GM21381 (cell line): Measurements from ENCODE around the gene APBA2.

ENCODE experiments used
- ATAC-seq: cut with Tn5 transposase; IDR thresholded peaks from one replicate; pipeline ENCODE4 v1.9.1; 2021; ENCODE audit warnings: mild to moderate bottlenecking, moderate library complexity; ENCODE audit not compliant: unreplicated experiment

Gene APBA2

DNA sequence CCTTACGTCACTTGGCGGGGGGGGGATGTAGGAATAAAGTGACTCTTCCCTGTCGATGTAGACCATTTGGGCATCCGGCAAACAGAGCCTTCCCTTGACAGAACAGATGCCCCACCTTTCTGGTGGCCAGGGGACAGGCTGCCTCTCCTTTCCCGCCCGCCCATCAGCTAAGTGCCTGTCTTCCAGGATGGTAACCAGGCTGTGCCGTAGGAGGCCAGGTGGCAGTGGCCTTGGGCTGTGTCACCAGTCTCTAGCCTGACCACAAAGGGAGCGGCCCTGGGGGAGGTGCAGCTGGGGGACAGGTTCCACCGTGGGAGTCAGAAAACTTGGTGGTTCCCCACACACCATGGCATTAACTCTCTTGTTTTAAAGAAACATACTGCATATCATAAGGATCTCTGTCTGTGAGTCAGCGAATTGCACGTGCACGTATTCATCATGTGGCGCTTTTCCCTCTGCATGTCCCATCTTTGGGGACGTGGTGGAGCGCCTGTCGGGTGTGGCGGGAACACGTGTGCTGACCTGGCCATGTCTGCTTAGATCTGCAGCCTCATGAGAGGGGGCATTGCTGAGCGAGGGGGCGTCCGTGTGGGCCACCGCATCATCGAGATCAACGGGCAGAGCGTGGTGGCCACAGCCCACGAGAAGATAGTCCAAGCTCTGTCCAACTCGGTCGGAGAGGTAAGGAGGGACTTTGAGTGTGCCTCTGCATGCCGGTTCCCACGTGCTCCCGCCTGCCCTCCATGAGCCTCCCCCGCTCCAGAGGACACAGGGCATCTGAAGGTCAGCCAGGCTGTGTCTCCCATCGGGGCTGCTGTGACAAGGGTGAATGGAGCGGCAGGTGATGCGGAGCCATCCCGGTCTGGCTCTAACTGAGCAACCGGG, 227.8 kb downstream of the APBA2 start:
- no peak for ATAC-seq

DNA sequence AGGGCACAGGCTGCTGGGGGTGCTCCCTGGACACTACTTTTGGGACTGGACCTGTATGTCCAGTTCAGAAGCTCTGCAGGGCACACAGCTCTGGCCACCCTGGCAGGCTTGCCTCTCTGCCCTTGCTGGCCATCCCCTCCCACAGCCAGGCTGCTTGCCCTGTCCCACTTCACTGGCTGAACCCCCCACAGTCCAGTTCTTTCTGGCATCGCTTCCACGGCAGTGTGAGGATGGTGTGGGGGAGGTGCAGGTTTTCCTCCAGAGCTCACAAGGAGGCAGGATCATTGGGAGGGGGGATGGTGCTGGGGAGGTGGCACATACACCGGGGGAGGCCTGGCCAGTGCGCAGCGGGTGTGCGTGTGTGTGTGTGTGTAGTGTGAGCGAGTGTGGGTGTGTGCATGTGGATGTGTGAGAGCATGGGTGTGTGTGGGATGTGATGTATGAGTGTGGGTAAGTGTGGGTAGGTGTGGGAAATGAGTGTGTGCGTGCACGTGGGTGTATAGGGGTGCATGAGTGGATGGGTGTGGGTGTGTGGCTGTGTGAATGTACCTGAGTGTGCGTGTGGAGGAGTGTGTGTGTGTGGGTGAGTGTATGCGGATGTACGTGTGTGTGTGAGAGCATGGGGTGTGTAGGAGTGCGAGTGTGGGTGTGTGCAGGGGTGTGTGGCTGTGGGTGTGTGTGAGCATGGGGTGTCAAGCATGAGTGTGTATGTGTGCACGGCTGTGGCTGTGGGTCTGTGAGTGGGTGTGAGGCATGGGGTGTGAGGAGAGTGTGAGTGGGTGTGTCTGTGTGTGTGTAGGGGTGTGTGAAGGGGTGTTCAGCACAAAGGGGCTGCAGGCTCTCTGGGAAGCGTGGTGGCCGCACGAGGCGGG, 228.7 kb downstream of the APBA2 start:
- ATAC-seq = no peak

DNA sequence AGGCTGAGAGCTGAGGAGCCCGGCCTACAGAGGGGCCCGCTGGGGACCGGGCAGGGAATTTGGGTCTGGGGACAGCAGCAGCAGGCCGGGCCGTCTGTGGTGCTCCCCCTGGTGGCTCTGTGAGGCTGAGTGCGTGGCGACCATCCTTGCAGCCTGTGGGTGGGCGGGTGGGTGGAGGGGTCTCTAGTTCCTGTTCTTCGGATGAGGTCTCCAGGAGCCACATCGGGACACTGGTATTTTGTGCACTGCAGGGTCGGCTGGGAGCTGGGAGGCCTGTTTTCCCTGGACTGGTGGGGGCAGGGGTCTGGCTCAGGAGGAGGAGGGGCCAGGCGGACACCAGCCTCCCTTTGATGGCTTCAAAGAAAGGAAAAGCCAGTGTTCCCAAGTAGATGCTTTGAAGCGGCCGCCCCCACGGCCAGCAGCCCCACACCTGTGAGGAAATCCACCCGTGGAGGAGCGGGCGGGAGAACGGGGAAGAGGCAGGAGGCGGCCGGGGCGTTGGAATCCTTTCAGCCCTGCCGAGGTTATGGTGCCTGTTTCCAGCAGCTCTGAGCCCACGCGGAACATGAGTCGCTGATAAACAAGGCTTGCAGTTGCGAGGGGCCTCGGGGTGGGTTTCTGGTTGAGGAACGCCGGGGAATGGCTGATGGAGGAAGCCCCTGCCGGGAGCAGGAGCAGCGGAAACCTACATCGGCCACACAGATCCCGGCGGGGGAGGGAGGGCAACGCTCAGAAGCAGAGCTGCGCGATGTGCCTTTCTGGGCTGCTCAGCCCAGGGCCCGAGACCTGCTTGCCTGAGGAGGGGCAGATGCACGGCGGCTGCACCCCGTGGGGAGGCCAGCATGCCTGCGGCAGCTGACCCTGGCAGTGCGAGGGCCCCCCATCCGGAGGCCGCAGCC, 229.6 kb downstream of the APBA2 start:
- no peak for ATAC-seq

DNA sequence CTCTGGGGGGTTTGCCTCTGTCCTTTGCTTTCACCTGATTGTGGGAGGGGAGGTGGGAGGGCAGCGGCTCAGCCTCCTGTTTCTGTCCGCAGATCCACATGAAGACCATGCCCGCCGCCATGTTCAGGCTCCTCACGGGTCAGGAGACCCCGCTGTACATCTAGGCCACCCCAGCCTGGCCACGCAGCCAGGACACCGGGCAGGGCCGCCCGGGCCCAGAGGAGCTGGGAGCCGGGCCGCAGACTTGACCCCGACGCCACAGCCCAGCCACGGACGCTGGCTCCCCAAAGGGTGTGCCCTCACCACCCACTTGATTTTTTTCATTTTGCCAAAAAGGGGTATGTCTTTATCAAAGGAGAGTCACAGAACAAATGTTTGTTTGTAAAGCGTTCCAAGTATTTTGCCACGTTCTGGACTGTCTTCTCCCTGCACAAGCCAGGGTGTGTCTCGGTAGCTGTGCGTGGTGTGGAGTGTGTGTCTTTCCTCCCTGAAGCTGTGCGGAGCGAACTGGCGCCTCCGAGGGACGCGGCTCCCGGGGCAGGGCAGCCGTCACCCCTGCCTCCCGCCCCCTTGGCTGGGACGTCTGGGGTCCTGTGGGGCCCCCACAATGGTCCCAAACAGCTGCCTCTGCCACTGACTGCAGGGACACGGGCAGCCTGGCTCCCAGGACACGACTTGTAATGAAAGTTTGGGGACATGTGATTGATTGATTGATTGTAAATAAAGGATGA, 231.4 kb downstream of the APBA2 start:
- ATAC-seq = no peak

DNA sequence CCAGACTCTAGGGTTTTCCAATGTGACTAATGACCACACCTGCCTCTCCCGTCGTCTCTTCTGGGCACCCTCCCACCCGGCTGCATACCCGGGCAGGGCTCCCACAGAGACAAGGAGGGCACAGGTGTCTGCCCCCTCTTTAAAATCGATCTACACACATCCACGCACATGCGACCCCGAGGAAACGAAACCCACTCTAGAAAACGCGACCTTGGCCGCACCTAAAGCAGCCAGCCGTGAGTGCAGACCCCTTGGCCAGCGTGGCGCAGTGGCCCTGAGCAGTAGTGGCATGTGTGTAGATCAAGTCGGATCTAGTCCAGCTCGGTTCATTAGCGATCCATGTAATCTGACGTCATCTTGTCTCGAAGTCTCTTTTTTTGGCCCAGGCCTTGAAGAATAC, 232.0 kb downstream of the APBA2 start:
- no peak for ATAC-seq

DNA sequence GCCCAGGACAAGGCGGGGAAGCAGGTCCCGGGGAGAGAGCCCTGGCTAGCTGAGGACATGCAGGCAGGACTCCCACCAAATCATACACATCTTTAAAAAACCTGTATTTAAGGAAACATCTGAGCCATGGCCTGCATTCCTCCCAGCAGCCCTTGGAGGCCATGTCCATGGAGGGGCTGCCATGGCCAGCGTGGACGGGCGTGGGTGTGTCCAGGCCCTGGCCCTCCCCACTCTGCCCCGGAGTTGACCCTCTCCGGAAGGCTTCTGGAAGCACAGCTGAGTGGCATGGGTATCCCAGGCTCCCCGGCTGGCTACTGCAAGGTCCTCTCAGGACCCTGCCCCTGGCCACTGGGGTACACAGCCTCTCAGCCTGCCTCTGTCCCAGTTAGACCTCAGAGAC, 234.1 kb downstream of the APBA2 start:
- ATAC-seq = no peak

DNA sequence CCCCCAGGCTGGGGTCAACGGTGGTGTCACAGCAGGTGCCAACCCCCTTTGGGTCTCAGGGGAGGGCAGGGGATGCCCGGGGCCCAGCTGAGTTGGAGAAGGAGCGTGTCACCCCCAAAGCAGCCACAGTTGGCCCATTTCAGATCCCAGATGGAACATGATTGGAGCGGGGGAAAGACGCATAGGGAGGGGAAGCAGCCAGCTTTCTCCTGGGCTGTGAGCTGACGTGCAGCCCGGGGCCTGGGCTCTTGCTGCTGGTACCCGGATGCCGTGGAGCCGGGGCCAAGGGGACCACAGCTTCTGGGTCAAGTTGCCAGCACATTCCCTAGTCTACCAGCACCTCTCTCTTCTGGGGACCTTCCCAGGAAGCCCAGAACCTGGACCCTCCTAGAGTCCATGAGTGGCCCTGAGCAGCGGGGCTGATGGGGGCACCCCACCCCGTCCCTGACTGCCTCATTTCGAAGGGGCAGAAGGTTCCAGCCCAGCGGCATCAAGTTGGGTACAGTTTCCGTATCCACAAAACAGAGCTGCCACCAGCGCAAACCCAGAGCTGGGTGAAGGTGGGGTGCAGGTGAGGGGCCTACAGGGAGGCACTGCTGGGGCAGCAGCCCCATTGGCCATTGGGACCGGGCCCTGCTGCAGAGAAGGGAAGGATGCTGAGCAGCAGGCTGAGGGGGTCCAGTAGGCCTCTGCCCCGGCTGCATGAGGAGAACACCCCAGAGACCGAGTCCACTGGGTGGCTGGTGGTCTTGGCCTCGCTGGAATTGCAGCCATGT, 235.0 kb downstream of the APBA2 start:
- ATAC-seq = no peak

DNA sequence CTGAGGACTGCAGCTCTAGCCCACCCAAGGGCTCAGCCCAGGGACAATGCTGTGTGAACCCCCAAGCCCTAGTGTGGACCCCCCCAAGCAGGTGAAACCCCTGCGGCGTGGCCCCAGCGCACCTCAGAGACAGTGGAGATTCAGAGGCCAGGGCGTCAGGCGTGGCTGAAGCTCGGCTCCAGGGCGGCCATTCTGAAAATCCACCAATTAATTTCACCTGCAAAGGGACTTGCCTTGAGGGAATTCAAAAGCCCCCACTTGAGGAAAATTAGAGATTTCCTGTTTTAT, 235.5 kb downstream of the APBA2 start:
- no peak for ATAC-seq

DNA sequence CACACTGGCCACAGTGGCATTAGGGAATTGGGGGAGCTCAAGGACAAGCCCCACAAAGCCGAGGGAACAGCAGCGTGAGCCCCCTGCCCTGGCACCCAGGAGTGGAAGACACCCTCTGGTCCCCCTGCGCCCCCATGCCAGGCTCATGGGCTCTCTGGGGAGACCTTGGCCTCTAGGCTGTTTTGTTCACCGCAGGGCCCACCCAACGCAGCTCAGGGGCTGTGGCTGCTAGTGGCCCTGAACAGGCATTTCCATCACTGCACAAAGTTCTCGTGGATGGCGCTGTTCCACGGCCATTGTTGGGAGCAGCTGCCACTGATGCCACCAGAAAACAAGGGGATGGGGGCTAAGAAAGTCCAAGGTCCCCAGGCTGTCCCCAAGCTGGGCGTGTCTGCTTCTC, 236.1 kb downstream of the APBA2 start:
- ATAC-seq = no peak

DNA sequence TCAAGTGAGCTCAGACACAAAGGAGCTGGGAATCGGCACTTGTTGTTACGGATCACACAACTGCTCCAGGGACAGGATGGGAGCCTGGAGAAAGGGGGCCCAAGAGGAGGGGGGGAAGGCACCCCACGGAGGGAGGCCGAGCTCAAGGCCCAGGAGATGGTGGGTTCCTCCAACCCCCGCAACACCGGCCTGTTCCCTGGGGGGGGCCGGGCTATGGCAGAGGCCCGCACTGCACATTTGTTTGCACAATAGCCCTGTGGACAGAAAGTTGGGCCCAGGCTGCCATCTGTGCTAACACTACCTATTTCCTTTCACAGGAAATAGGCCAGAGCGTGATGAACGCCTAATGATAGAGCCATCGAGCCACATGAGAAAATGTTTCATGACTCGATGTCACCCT, 236.7 kb downstream of the APBA2 start:
- no peak for ATAC-seq

DNA sequence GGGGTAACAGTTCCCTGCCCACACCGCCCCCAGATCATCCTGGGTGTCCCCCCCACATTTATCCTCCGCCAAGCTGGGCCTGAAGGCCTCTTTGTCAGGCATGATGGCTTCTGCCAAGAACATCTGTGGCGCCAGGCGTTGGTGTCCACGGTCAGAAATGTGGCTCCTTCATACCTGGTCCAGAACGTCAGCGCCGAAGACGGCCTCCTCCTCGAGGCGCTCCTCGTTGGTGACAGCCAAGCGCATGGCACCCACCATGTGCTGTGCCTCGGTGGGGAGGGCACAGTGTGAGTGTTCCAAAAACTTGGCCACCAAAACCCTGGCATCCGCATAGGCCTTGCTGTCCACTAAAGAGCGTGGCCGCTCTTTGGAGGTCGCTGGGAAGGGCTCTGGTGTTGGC, 237.4 kb downstream of the APBA2 start:
- no peak for ATAC-seq

DNA sequence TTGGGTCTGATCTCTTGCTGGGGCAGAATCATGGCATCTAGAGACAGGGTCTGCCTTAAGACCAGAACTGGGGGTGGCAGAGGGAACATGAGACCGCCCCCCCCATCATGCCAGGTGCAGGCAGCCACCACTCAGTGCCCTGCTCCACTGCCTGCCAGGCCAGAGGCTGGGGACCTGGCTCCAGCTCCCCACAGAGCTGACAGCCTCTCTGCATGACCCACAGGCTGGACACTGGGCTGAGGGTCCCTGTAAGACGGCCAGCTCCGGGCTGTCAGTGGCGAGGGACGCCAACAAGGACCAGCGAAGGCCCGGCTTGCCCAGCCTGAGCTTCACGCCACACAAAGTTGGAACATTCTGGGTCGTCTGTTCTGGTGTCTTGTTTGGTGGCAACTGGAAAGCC, 238.2 kb downstream of the APBA2 start:
- ATAC-seq = no peak

DNA sequence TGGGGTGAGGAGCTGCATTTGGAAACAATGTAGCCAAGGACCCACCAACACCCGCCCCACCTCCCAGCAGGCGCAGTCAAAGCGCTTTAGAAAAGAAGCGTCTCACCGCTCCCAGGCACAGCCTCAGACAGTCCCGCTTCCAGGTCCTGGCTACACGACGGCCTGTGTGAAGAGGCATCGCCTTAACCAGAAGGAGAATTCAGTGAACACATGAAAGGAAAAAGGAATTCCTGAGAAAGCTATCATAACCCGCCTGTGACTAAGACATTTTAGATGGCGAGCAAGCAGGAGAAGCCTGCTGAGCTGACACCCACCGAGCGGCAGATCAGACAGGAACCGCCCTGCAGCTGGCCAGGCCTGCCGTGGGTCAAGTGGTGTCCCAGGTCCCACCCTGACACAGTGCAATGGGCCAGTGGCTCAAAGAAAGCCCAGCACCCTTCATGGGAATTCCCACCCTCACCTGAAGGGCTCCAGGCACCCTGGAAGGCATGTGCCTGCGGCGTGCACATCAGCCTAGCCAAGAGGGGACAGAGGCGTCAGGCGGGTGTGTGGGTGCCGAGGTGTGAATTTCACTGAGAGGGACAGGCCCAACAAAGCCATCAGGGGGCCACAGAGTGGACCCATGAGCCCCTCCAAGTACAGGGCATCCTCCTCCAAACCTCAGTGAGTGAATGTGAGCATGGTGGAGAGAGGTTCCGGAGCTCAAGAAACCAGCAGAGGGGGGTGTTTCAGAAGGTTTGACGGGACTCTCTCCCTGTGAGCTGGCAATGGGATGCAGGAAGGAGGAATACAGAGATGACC, 239.0 kb downstream of the APBA2 start:
- ATAC-seq = no peak

DNA sequence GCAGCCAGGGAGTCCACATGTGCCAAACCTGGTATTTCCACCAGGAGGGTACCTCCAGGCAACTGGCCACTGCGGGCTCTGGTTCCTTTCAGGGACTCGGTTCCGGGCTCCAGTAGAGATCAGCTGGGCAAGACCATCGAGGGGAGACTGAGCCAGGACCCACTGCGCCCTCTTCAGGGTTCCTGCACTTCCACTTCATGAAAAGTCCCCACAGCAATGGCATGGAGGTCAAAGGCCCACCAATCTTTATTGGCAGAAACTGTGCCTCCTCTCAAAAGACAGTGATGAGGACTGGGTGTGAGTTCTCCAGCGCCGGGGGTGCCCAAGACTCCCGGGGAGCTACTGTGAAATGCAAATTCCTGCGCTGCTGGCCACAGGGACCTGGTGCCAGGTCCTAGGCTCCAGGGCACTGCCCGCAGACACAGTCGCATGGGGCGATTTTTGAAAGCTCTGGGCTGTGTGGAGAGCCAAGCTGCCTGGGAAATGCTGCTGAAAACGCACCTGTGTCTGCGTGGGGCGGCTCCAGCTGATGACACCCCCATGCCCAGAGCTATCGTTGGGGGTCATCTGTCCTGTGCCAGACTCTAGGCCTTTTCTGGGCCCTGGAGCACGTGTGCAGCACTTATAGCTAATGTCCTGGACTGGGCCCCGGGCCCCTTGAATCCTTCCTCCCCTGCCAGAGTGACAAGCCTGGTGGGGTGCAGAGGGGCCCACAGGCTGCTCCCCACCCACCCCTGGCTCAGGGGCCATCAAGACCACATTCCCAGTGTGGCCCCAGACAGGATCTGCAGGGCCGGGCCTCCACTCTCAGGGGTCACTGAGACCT, 239.8 kb downstream of the APBA2 start:
- no peak for ATAC-seq

DNA sequence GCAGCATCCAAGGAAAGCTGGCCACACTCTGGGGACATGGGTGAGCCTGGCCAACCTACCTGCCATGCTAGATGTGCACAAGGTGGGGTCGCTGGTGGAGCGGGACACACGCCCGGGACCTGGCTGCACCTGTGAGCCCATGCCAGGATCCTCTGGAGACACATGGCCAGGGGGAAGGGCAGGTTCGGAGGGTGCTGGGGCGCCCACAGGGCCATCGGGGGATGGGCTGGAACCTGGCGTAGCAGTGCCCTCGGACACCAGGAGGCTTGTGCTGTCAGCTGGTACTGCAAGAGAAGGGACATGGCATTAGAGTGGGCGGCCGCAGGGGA, 240.4 kb downstream of the APBA2 start:
- ATAC-seq = no peak

DNA sequence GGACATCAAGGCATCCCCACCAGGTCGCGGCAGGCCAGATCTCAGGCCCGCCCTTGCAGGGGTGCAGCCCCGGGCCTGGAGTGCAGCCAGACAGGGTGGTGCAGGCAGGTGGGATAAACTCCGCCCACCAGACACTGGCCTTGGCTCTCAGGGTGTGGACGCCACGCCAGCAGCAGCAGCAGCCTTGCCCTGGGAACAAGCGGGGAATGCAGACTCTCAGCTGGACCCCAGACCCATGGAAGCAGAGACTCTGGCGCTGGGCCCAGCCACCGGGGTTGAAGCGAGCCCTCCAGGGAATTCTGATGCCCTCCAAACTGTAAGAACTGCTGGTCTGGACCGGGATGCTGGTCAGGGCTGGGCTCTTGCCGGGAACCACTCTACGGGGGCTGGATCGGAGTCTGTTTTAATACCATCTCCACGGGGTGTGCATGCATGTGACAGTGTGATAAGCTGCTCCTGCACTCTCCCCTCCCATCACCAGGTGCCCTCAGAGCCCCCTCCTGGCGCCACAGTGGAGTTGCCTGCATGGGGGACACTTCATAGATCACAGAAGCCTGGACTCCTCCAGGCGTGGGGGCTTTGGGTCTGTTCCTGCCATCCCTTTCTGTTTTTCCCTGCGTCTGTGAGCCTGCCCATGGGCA, 241.2 kb downstream of the APBA2 start:
- ATAC-seq = no peak

DNA sequence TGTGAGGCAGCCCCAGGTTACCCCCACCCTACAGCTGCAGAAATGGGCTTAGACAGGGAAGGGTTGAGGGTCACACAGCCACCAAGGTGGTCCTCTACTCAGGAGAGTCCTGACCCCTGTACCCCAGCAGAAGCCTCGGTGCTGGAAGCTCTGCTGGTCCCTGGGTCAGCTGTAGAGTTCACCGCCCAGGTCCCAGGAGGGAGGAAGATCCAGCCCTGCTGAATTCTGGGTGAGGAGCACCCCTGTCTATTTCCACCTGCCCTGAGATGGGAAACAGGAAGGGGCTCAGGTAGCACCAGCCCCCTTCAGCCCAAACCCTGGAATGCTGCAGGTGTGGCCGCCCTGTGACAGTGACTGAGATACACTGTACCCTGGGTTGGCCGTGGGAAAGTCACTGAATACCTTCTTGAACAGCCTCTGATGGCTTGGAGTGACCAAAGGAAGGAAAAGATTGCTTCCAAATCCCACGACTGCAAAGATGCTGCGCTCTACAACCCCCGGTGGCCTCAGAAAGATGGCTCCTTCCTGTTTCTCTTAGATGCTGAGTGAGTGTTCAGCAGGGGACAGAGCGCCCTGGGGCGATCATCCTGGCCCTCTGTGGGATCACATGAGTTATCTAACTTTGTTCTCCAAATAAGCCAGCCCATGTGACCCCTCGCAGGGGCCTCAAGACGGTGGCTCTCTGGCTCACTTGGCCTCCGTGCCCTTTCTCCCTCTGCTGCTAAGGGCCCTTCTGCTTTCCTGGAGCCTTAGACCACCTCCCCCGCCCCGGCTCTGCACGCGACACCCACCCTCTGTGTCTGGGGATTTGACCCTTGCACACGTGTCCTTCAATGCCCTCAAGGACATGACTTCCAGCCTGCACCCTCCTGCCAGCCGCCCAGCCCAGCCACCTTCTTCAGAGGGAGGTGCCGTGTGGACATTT, 242.0 kb downstream of the APBA2 start:
- ATAC-seq = no peak
